HepG2 (cell line): ENCODE results near the gene SPRED3. TPM values are rescaled to one million over a fixed set of nuclear protein-coding genes. Genes with fewer than 3 reads are reported as not detected.
"Not testable (repeated sequence)": the region's sequence is repeated elsewhere in the genome, so short reads cannot be mapped to it uniquely, and the experiment has no call there.

Source experiments
- ATAC-seq: fragments of 200-7000 bp; cut with Tn5 transposase; 3 replicates; pipeline ENCODE4 v1.9.1; 2020; ENCODE audit warnings: mild to moderate bottlenecking, moderate library complexity
- BruUV-seq: library from RNA; stranded (reverse); fragments of 400-500 nt; replicated peaks from 2 replicates; lab custom pipeline; 2021; lab: Mats Ljungman, UMichigan
- CTCF ChIA-PET: fragments of 300-600 bp; formaldehyde crosslinking; extraction: SDS; loops from one replicate; lab custom pipeline; 2021; ENCODE audit warnings: low total read pairs, inconsistent platforms, low intra/inter-chr PET ratio; lab: Yijun Ruan, JAX
- POLR2A ChIA-PET: fragments of 350-600 bp; sonication (Branson Sonifier 250); formaldehyde crosslinking; loops from one replicate; lab custom pipeline; 2020; ENCODE audit warnings: antibody characterized with exemption, inconsistent platforms; lab: Yijun Ruan, JAX
- DNase-seq: peaks from one replicate; pipeline ENCODE4 v3.0.0-alpha.2; 2015; ENCODE audit warnings: low spot score
- FAIRE-seq: peaks from 3 replicates; lab custom pipeline; 2011; peaks lifted over from hg19 to GRCh38; lab: Jason Lieb, UNC
- H2AFZ ChIP-seq: one replicate; pipeline ENCODE4 v1.6.1; 2011; ENCODE audit warnings: low read length, inconsistent platforms
- H3K27ac ChIP-seq: fragments of 300-600 bp; 3 replicates; pipeline ENCODE4 v1.8.0; 2011; ENCODE audit warnings: mixed run types, mild to moderate bottlenecking, mixed read lengths, low read length, inconsistent platforms; ENCODE audit not compliant: insufficient read depth; ENCODE audit errors: extremely low read length
- H3K27me3 ChIP-seq, 2 experiments: fragments of 200-600 bp in 1 of 2; 2 replicates in 1 of 2; 3 replicates in 1 of 2; pipeline versions ENCODE4 v1.6.0 to v1.8.0; 2011; ENCODE audit warnings: low read length in 2 of 2, mild to moderate bottlenecking in 2 of 2, moderate library complexity in 2 of 2, inconsistent platforms in 1 of 2; ENCODE audit not compliant: insufficient read depth in 2 of 2, control insufficient read depth in 1 of 2
- H3K36me3 ChIP-seq, 2 experiments: fragments of 200-600 bp in 1 of 2; replicated peaks in 1 of 2; 2 replicates in 1 of 2; 3 replicates in 1 of 2; pipeline versions ENCODE4 v1.5.1 to v1.8.0; 2011; ENCODE audit warnings: low read length in 2 of 2, inconsistent platforms in 1 of 2; ENCODE audit not compliant: insufficient read depth in 2 of 2, control insufficient read depth in 1 of 2
- H3K4me1 ChIP-seq: 2 replicates; pipeline ENCODE4 v1.5.1; 2012; ENCODE audit warnings: low read length, inconsistent platforms; ENCODE audit not compliant: insufficient read depth
- H3K4me2 ChIP-seq: 2 replicates; pipeline ENCODE4 v1.6.0; 2011; ENCODE audit warnings: low read depth, low read length, inconsistent platforms
- H3K4me3 ChIP-seq, 3 experiments: fragments of 200-600 bp in 1 of 3; sonication (generic), shearing (Covaris generic) in 1 of 3; replicated peaks in 1 of 3; 2 replicates each; pipeline ENCODE4 v1.5.1; 2011 to 2016; ENCODE audit warnings: low read length in 3 of 3, inconsistent platforms in 2 of 3, low read depth in 2 of 3, mild to moderate bottlenecking in 2 of 3, control low read depth in 1 of 3, mixed read lengths in 1 of 3; ENCODE audit not compliant: insufficient read depth in 1 of 3
- H3K79me2 ChIP-seq: one replicate; pipeline ENCODE4 v1.6.1; 2011; ENCODE audit warnings: low read length, inconsistent platforms; ENCODE audit not compliant: insufficient read depth
- H3K9ac ChIP-seq: 2 replicates; pipeline ENCODE4 v1.6.0; 2011; ENCODE audit warnings: mild to moderate bottlenecking, low read depth, low read length, inconsistent platforms; ENCODE audit not compliant: insufficient read depth
- H3K9me3 ChIP-seq: 2 replicates; pipeline ENCODE4 v1.5.1; 2012; ENCODE audit warnings: mild to moderate bottlenecking, low read length
- H4K20me1 ChIP-seq: 2 replicates; pipeline ENCODE4 v1.6.0; 2011; ENCODE audit warnings: inconsistent platforms, mild to moderate bottlenecking, low read length, moderate library complexity; ENCODE audit not compliant: insufficient read depth
- ATF7 ChIP-seq, 2 experiments: fragments of 450-650 bp in 1 of 2; sonication (generic) in 1 of 2; formaldehyde crosslinking in 1 of 2; IDR thresholded peaks; 2 replicates each; pipeline versions ENCODE4 v1.4.0 to v1.6.1; 2016 to 2020; ENCODE audit warnings: antibody characterized with exemption in 1 of 2, mild to moderate bottlenecking in 1 of 2, missing genetic modification reagents in 1 of 2
- ELF4 ChIP-seq: sonication (generic); formaldehyde crosslinking; IDR thresholded peaks from 2 replicates; pipeline ENCODE4 v1.5.0; 2020; ENCODE audit warnings: missing genetic modification reagents, mild to moderate bottlenecking, moderate library complexity, borderline replicate concordance
- HNRNPUL1 ChIP-seq: fragments of 200-400 bp; formaldehyde crosslinking; IDR thresholded peaks from 2 replicates; pipeline ENCODE4 v1.6.1; 2017; ENCODE audit warnings: low read depth, mild to moderate bottlenecking, low read length, moderate library complexity
- PBX3 ChIP-seq: sonication (generic); formaldehyde crosslinking; IDR thresholded peaks from 2 replicates; pipeline ENCODE4 v1.8.1; 2023; ENCODE audit warnings: missing genetic modification reagents, inconsistent platforms, borderline replicate concordance
- ZNF484 ChIP-seq: sonication (generic); formaldehyde crosslinking; IDR thresholded peaks from 2 replicates; pipeline ENCODE4 v1.5.1; 2020; ENCODE audit warnings: mild to moderate bottlenecking, low read depth, missing genetic modification reagents, borderline replicate concordance
- WGBS: methylation state at CpG from one replicate; pipeline ENCODE4 v1.1.6; 2017; ENCODE audit warnings: low lambda C conversion rate; 5-methylcytosine and 5-hydroxymethylcytosine counted together
- in situ Hi-C: cut with HindIII; loops from 2 replicates; pipeline ENCODE4 v1.10.0; 2017; ENCODE audit warnings: low pct_unique_long_range_greater_than_20kb; ENCODE audit not compliant: extremely low pct_ligation_motif_present
- intact Hi-C: fragments of 100-400 bp; cut with micrococcal nuclease; formaldehyde crosslinking; loops from one replicate; pipeline ENCODE4 v1.10.0; 2022; ENCODE audit not compliant: unreplicated experiment
- polyA plus RNA-seq, 8 experiments: library from polyadenylated mRNA; depleted of rRNA in 3 of 8; stranded (reverse) in 7 of 8; unstranded in 1 of 8; fragments of >200 nt; fragmentation: Illumina TruSeq in 4 of 8; extraction: Trizol in 4 of 8; gene quantifications; 2 replicates each; pipeline versions ENCODE4 v1.2.1 to v1.2.3, GENCODE V29; 2011 to 2016; ENCODE audit warnings: low read depth in 4 of 8, missing spikeins in 1 of 8, mixed read lengths in 1 of 8; ENCODE audit not compliant: insufficient read depth in 1 of 8
- total RNA-seq, 5 experiments: library from RNA; depleted of rRNA; stranded (reverse); fragments of >200 nt; fragmentation: Illumina TruSeq; extraction: Trizol; gene quantifications; 2 replicates each; pipeline ENCODE4 v1.2.3, GENCODE V29; 2016; ENCODE audit warnings: low read depth in 1 of 5

Gene SPRED3
- total and polyA plus RNA-seq, 2 of the 13 experiments (the other 11 are each of a cell fraction or from before 2014, with no cell fraction given), result 0.15 to 0.17 TPM

- TF ChIP-seq ELF4 (no peak), HNRNPUL1 (no peak), ZNF484 (CRISPR knock-in tag) (no peak)
Observed at GRCh38 chr19:38405276-38405675, 16.8 kb downstream of the SPRED3 start (continued).

- Histone ChIP-seq H3K9ac (no peak overlapping the region), H3K4me3 (no peak overlapping the region), H3K27ac (no peak overlapping the region), H3K9me3 (no peaks in the 10 kb centered on the region)
- intact Hi-C loops (no loop called here), in situ Hi-C loops (no loop called here)
- no peak for FAIRE-seq
- POLR2A ChIA-PET, result no interaction called here
- TF ChIP-seq PBX3 (CRISPR knock-in tag), result no peak
- TF ChIP-seq ATF7 (IDR thresholded peaks at IDR 0.05), result peak; percentile 34; the same call in 1 of the 2 replicates
- TF ChIP-seq ATF7 (CRISPR knock-in tag; IDR thresholded peaks at IDR 0.05), result no peak
- TF ChIP-seq, all 625 proteins: peak for 1
- H3K4me1 ChIP-seq, result no peaks in the 10 kb centered on the region
- 0 out of 5 replicates have a peak, but pooled peaks cover 0 to 3% of the 10 kb centered on the region in 2 experiments for H3K27me3 ChIP-seq
- WGBS, result 71% methylated on average over 7 of the region's 7 CpGs
- H2AFZ ChIP-seq, result no peak overlapping the region
- H3K79me2 ChIP-seq, result no peaks in the 10 kb centered on the region
- DNase-seq, result no peak
- H3K36me3 ChIP-seq, result no peaks in the 10 kb centered on the region
- CTCF ChIA-PET, result no interaction called here
- no peak overlapping the region for H3K4me2 ChIP-seq
- ATAC-seq, result no peak
- H4K20me1 ChIP-seq, result no peaks in the 10 kb centered on the region
- BruUV-seq, result no TSS peak
Observed at GRCh38 chr19:38409631-38410133, 21.2 kb downstream of the SPRED3 start.

- H3K27ac ChIP-seq, H3K36me3 ChIP-seq, H3K4me3 ChIP-seq, H3K4me2 ChIP-seq, H3K9ac ChIP-seq, H3K79me2 ChIP-seq, intact Hi-C loops, H3K4me1 ChIP-seq, CTCF ChIA-PET, H3K9me3 ChIP-seq, FAIRE-seq, H3K27me3 ChIP-seq, POLR2A ChIA-PET, ATAC-seq, DNase-seq, H2AFZ ChIP-seq, in situ Hi-C loops, H4K20me1 ChIP-seq, BruUV-seq: not testable (repeated sequence)
- 32% methylated on average over 6 of the region's 6 CpGs for WGBS
Observed at GRCh38 chr19:38410407-38410806, 21.9 kb downstream of the SPRED3 start.
